H1 (cell line): ENCODE measurements around the gene ZNF561. TPM values are rescaled to one million over a fixed set of nuclear protein-coding genes. Genes with fewer than 3 reads are reported as not detected.

Source experiments
- ATF2 ChIP-seq: IDR thresholded peaks from 2 replicates; pipeline ENCODE4 v1.6.1; 2012; ENCODE audit warnings: low read length, inconsistent platforms
- POLR2A ChIP-seq, 2 experiments: IDR thresholded peaks; 1 replicate in 1 of 2; 2 replicates in 1 of 2; pipeline ENCODE4 v1.6.1; 2011; ENCODE audit warnings: low read depth in 2 of 2, low read length in 2 of 2, mild to moderate bottlenecking in 2 of 2; ENCODE audit errors: control extremely low read depth in 1 of 2
- SIN3A ChIP-seq, 2 experiments: IDR thresholded peaks in 1 of 2; conservative IDR thresholded peaks in 1 of 2; 2 replicates each; pipeline ENCODE4 v1.6.1; 2011 to 2012; ENCODE audit warnings: low read length in 2 of 2, improper control_type of control experiment in 1 of 2, low read depth in 1 of 2, mild to moderate bottlenecking in 1 of 2
- polyA plus RNA-seq, 7 experiments: library from polyadenylated mRNA; depleted of rRNA in 3 of 7; stranded (reverse) in 5 of 7; unstranded in 2 of 7; fragments of >200 nt in 5 of 7; fragments of 200-250 nt in 2 of 7; gene quantifications; 1 replicate in 5 of 7; 2 replicates in 1 of 7; 4 replicates in 1 of 7; pipeline versions ENCODE4 v1.2.1 to v1.2.3, GENCODE V29; 2011 to 2013; ENCODE audit warnings: missing spikeins in 2 of 7, mixed read lengths in 2 of 7
- total RNA-seq: library from RNA; stranded (reverse); fragmentation: NEBNext Ultra II Directional; extraction: Animal tissue kit (Norgen Biotek cat#: 25700); gene quantifications from 2 replicates; pipeline ENCODE4 v1.2.1, GENCODE V29; 2021
- TF ChIP-seq, protein P1 (sequence below): fragments of 300-600 bp; sonication (generic); IDR thresholded peaks from 2 replicates; pipeline ENCODE4 v1.7.1; 2012; ENCODE audit warnings: low read length, moderate library complexity, mild to moderate bottlenecking, inconsistent platforms; ENCODE audit not compliant: insufficient replicate concordance
- TF ChIP-seq, protein P2 (sequence below), 3 experiments: IDR thresholded peaks; 1 replicate in 2 of 3; 2 replicates in 1 of 3; pipeline versions ENCODE4 v1.5.1 to v1.6.1; 2011; ENCODE audit warnings: low read length in 3 of 3, mild to moderate bottlenecking in 3 of 3, inconsistent platforms in 2 of 3, low read depth in 1 of 3, moderate library complexity in 1 of 3; ENCODE audit not compliant: insufficient read depth in 1 of 3; ENCODE audit errors: control extremely low read depth in 1 of 3

Gene ZNF561
- total and polyA plus RNA-seq, 2 of the 8 experiments (the other 6 are each of a cell fraction or from before 2014, with no cell fraction given), result 28.6 to 64.7 TPM

DNA sequence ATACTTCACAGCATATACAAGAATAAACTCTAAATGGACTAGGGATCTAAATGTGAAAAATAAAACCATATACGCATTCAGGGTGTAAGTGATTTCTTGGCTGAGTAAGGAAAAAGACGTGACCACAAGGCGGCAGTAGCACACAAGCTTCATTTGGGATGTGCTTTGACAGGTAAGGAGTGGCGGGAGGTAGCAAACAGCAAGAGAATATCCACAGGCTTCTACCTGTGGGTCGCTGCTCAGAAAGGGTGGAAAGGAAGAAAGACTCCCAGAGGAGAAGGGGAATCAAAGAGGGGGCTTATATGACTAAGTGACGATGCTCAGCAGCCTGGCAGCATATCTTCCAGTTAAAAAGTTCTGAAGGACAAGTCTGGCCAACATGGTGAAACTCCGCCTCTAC, 34.3 kb downstream of the ZNF561 start (continued):
- TF ChIP-seq, protein P1, sequence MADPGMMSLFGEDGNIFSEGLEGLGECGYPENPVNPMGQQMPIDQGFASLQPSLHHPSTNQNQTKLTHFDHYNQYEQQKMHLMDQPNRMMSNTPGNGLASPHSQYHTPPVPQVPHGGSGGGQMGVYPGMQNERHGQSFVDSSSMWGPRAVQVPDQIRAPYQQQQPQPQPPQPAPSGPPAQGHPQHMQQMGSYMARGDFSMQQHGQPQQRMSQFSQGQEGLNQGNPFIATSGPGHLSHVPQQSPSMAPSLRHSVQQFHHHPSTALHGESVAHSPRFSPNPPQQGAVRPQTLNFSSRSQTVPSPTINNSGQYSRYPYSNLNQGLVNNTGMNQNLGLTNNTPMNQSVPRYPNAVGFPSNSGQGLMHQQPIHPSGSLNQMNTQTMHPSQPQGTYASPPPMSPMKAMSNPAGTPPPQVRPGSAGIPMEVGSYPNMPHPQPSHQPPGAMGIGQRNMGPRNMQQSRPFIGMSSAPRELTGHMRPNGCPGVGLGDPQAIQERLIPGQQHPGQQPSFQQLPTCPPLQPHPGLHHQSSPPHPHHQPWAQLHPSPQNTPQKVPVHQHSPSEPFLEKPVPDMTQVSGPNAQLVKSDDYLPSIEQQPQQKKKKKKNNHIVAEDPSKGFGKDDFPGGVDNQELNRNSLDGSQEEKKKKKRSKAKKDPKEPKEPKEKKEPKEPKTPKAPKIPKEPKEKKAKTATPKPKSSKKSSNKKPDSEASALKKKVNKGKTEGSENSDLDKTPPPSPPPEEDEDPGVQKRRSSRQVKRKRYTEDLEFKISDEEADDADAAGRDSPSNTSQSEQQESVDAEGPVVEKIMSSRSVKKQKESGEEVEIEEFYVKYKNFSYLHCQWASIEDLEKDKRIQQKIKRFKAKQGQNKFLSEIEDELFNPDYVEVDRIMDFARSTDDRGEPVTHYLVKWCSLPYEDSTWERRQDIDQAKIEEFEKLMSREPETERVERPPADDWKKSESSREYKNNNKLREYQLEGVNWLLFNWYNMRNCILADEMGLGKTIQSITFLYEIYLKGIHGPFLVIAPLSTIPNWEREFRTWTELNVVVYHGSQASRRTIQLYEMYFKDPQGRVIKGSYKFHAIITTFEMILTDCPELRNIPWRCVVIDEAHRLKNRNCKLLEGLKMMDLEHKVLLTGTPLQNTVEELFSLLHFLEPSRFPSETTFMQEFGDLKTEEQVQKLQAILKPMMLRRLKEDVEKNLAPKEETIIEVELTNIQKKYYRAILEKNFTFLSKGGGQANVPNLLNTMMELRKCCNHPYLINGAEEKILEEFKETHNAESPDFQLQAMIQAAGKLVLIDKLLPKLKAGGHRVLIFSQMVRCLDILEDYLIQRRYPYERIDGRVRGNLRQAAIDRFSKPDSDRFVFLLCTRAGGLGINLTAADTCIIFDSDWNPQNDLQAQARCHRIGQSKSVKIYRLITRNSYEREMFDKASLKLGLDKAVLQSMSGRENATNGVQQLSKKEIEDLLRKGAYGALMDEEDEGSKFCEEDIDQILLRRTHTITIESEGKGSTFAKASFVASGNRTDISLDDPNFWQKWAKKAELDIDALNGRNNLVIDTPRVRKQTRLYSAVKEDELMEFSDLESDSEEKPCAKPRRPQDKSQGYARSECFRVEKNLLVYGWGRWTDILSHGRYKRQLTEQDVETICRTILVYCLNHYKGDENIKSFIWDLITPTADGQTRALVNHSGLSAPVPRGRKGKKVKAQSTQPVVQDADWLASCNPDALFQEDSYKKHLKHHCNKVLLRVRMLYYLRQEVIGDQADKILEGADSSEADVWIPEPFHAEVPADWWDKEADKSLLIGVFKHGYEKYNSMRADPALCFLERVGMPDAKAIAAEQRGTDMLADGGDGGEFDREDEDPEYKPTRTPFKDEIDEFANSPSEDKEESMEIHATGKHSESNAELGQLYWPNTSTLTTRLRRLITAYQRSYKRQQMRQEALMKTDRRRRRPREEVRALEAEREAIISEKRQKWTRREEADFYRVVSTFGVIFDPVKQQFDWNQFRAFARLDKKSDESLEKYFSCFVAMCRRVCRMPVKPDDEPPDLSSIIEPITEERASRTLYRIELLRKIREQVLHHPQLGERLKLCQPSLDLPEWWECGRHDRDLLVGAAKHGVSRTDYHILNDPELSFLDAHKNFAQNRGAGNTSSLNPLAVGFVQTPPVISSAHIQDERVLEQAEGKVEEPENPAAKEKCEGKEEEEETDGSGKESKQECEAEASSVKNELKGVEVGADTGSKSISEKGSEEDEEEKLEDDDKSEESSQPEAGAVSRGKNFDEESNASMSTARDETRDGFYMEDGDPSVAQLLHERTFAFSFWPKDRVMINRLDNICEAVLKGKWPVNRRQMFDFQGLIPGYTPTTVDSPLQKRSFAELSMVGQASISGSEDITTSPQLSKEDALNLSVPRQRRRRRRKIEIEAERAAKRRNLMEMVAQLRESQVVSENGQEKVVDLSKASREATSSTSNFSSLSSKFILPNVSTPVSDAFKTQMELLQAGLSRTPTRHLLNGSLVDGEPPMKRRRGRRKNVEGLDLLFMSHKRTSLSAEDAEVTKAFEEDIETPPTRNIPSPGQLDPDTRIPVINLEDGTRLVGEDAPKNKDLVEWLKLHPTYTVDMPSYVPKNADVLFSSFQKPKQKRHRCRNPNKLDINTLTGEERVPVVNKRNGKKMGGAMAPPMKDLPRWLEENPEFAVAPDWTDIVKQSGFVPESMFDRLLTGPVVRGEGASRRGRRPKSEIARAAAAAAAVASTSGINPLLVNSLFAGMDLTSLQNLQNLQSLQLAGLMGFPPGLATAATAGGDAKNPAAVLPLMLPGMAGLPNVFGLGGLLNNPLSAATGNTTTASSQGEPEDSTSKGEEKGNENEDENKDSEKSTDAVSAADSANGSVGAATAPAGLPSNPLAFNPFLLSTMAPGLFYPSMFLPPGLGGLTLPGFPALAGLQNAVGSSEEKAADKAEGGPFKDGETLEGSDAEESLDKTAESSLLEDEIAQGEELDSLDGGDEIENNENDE, result no peak
- TF ChIP-seq SIN3A (conservative IDR thresholded peaks at IDR 0.05 in 1 of 2, IDR thresholded peaks at IDR 0.05 in 1 of 2; ENCODE audit: low read depth in 1 of 2, low read length in 2 of 2) (peak in 1 of 2 experiments; percentile 88; a peak in 2 of 4 replicates), ATF2 (no peak), POLR2A (IDR thresholded peaks at IDR 0.05; ENCODE audit: control extremely low read depth in 1 of 2, low read depth in 2 of 2, low read length in 2 of 2) (no peak)
- TF ChIP-seq, protein P2, sequence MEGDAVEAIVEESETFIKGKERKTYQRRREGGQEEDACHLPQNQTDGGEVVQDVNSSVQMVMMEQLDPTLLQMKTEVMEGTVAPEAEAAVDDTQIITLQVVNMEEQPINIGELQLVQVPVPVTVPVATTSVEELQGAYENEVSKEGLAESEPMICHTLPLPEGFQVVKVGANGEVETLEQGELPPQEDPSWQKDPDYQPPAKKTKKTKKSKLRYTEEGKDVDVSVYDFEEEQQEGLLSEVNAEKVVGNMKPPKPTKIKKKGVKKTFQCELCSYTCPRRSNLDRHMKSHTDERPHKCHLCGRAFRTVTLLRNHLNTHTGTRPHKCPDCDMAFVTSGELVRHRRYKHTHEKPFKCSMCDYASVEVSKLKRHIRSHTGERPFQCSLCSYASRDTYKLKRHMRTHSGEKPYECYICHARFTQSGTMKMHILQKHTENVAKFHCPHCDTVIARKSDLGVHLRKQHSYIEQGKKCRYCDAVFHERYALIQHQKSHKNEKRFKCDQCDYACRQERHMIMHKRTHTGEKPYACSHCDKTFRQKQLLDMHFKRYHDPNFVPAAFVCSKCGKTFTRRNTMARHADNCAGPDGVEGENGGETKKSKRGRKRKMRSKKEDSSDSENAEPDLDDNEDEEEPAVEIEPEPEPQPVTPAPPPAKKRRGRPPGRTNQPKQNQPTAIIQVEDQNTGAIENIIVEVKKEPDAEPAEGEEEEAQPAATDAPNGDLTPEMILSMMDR (IDR thresholded peaks at IDR 0.05; ENCODE audit: control extremely low read depth in 1 of 3, insufficient read depth in 1 of 3, low read depth in 1 of 3, low read length in 3 of 3), result peak; percentile 55 to 83 (median 67)
